HG03175 (cell line): ENCODE results near the gene CSAD.

Experiments
- ATAC-seq: cut with Tn5 transposase; IDR thresholded peaks from one replicate; pipeline ENCODE4 v1.9.1; 2021; ENCODE audit warnings: mild to moderate bottlenecking, moderate library complexity; ENCODE audit not compliant: unreplicated experiment

The CSAD gene, protein sequence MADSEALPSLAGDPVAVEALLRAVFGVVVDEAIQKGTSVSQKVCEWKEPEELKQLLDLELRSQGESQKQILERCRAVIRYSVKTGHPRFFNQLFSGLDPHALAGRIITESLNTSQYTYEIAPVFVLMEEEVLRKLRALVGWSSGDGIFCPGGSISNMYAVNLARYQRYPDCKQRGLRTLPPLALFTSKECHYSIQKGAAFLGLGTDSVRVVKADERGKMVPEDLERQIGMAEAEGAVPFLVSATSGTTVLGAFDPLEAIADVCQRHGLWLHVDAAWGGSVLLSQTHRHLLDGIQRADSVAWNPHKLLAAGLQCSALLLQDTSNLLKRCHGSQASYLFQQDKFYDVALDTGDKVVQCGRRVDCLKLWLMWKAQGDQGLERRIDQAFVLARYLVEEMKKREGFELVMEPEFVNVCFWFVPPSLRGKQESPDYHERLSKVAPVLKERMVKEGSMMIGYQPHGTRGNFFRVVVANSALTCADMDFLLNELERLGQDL

DNA sequence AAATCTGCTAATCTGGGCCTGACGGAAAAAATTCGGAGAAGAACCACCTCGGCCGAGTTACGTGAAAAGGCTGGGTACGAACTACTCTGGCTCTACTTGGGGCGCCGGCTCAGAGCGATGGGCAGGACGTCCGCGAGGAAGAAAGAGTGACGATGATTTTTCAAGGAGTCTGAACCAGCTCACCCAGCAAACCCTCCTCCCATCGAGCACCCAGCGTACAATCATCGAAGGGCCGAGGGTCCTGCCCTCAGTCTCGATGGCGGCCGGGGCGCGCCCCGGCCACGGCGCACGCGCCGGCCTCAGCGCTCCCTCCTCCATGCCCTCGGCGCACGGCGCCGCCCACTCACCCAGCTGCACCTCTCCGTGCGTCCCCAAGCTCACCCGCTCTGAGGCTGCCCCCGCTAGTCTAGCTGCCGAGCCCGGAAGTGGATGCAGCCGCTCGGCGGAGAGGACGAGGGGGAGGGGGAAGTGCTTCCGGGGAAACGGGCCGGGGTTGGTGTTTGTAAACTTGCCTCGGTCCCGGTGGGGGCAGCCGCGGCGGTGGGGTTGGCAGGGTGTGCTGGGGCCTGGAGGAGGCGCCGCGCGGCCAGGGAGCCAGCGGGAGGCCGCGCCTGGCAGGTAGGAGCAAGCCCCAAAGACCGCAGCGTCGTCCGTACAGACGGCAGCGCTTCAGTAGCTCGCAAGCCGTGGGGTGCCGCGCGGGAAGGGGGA, at the start of gene CSAD, which contains the start of gene ZNF740:
CSAD (minus strand) TSS at position 706 of the 711 bp plus-strand sequence. CDS start 7,455 bp downstream, outside the sequence.
ZNF740 (plus strand) TSS at position 503 of the 711 bp plus-strand sequence. CDS start 1,262 bp downstream, outside the sequence.
- peak; percentile 95 for ATAC-seq

GRCh38 chr12:53230108-53230845, 49.6 kb upstream of the CSAD start:
- ATAC-seq, result no peak

GRCh38 chr12:53229454-53229853, 48.7 kb upstream of the CSAD start:
- ATAC-seq, result no peak

- ATAC-seq, result no peak
Observed at GRCh38 chr12:53227836-53228235, 47.1 kb upstream of the CSAD start.

DNA sequence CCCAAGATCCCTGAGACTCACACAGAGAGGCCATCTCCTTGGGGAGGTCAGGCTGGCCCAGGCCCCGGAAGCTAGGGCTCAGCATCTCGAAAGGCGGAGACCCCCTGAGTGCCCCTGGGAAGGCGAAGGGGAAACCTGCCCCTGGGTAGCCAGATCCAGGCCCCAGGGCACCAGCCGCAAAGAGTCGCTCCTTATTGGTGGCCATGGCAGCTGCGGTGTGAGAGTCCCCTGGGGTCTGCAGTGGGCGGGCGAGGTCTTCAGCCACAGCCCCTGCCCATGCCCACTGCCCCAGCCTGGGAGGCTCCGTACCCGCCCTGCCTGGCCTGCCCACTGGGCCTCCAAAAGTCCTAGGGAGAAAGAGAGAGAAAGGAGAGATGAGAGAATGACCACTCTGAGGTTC, 46.6 kb upstream of the CSAD start:
- ATAC-seq, result no peak

- no peak for ATAC-seq
Observed at GRCh38 chr12:53226815-53227214, 46.1 kb upstream of the CSAD start.

DNA sequence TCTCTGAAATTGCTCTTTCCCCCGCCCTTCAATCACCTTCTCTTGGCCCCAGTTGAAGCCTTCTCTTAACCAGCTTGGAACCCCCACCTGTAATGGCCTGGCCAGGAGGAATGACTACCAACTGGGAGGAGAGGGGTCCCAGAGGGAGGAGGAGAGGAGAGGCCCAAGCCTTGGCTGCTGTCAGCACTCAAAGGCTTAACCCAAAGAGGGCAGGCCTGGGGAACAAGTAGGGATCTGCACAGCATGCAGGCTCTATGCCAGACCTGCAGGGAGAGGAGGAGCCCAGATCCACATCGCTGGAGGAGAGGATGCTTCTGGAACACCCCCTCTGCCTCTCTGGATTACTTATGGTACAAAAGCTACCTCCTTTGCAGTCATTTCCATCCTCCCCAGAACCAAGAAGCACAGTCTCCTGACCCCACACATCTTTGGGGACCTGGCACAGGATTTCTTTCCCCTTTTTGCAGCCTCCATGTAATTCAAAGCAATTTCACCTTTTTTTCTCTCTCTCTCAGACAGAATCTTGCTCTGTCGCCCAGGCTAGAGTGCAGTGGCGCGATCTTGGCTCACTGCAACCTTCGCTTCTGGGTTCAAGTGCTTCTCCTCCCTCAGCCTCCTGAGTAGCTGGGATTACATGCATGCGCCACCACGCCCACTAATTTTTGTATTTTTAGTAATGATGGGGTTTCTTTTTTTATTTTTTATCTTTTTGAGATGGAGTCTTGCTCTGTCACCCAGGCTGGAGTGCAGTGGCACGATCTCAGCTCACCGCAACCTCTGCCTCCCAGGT, 45.1 kb upstream of the CSAD start:
- ATAC-seq, result no peak

DNA sequence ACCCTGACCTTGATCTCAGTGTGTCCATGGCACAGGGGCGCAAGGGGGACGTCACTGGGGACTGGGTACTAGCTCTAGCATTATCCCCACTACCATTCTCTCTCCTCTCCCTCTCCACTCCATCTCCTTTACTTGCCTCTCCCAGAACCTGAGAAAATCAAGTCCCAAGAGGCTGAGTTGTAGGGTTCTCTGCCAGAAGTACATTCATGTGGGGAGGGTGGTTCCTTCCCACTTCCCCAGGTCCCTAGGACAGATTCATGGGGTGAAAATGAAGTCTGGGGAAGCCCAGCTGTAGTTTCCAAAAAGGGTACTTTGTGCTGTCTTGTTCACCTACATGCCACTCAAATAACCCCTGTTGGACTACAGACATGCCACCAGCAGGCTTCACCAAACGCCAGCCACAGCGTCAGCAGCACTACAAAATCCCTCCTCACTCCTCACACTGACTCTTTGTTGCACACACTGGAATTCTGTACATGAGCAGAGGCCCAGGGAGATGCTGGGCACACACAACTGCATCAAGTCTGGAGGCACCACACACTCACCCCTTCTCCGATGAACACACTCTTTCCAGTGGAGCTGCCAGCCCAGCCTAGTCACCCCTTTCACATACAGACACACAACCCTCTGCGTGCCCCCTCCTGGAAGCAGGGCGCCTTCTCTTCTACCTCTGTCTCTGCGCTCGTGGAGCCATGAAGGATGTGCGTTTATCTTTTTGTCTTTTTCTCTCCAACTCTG, 44.3 kb upstream of the CSAD start:
- no peak for ATAC-seq

DNA sequence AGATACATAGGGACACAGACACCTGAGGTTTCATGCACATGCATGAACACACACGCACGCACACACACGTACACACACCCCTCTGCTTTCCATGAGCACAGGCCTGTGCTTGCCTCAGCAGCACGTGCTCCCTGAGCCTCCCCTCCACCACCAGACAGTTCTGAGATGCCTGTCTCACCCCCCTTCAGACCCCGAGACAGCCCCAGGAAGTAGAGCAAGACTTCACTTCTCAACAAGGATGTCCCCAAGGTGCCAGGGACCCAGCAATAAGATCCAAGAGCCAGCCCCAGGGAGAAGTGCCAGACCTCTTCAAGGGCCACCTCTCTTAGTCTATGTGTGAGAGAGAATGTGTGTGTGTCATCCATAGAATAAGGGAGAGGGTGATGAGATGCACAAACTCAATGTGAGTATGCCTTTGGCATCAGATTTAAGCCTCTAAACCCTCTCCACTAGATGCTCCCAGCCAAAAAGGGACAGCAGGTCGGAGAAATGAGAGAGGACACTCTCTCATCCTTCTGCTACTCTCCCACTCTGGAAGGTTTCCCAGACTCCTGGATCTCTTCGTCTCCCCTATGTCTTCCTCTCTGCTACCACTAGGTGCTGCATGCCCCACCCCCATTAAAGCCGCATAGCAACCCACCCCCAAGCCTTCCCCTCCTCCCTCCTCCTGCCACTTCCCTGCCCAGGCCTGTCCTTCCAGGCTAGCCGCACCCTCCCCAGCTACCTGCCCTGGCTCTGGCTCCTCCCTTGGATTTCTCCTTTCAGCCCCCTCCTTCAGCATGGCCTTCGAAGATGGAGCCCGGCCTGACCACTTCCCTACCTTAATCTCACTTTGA, 43.6 kb upstream of the CSAD start:
- no peak for ATAC-seq

- no peak for ATAC-seq
Observed at GRCh38 chr12:53223389-53224060, 42.8 kb upstream of the CSAD start.

- ATAC-seq, result no peak
Observed at GRCh38 chr12:53222806-53223261, 42.1 kb upstream of the CSAD start.

GRCh38 chr12:53222170-53222721, 41.5 kb upstream of the CSAD start:
- ATAC-seq, result no peak

- peak; percentile 29 for ATAC-seq
Observed at GRCh38 chr12:53221203-53222080, 40.7 kb upstream of the CSAD start.

GRCh38 chr12:53220694-53221202, 40.0 kb upstream of the CSAD start:
- peak; percentile 52 for ATAC-seq

DNA sequence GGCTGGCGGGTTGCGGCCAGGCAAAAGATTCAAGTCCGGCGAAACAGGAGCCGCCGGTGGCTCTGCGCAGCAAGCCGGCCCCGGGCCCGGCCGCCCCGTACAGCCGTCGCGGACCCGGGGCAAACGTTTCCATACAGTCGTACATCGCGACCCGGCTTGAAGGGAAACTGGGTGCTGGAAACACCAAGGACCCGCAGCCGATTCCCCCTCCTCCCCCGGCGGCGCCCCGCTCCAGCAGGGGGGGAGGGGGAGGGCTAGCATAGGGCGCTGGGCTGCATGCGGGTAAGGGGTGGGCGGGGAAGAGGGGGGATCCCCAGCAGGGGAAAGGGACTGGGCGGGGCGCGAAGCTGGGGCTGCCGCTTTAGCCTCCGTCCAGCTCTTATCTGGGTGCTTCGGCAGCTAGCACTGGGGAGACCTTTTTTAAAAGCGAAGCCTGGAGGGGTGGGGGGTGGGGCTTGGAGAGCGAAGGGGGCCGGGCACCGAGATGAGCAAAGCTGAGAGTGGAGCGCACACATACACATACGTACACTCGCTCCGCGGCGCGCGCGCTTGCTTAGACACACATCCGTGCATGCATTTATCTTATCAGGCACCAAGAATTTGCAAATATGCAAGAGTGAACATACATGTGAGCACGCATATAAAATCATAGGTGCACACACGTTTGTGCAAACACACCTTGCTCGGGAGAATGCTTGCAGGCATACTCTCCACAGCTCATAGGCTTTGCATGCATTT, 39.4 kb upstream of the CSAD start:
- peak; percentile 45 for ATAC-seq
